PC-9 (cell line): ENCODE data around the gene VWA3A.

ENCODE experiments used
- EZH2 ChIP-seq: fragments of 200-600 bp; sonication (generic); IDR thresholded peaks from 2 replicates; pipeline ENCODE4 v1.8.0; 2017; ENCODE audit warnings: antibody characterized with exemption, low read depth
- TF ChIP-seq, protein P1 (sequence below): fragments of 200-600 bp; sonication (generic); conservative IDR thresholded peaks from 2 replicates; pipeline ENCODE4 v1.6.1; 2017; ENCODE audit warnings: mixed run types, antibody characterized with exemption, mild to moderate bottlenecking, moderate library complexity

DNA sequence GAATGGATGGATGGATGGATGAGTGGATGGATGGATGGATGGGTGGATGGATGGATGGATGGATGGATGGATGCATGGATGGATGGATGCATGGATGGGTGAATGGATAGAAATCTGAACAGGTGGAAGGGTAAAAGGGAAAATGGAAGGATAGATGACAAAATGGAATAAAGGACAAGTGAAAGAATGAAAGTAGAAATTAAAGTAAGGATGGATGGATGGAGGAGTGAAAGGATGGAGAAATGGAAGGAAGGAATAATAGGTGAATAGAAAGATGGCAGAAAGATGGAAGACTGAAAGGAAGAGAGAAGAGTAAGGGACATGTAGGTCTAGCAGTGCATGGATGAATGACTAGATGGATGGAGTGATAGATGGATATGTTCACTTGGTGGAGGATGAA, 29.9 kb downstream of the VWA3A start:
- TF ChIP-seq, protein P1, sequence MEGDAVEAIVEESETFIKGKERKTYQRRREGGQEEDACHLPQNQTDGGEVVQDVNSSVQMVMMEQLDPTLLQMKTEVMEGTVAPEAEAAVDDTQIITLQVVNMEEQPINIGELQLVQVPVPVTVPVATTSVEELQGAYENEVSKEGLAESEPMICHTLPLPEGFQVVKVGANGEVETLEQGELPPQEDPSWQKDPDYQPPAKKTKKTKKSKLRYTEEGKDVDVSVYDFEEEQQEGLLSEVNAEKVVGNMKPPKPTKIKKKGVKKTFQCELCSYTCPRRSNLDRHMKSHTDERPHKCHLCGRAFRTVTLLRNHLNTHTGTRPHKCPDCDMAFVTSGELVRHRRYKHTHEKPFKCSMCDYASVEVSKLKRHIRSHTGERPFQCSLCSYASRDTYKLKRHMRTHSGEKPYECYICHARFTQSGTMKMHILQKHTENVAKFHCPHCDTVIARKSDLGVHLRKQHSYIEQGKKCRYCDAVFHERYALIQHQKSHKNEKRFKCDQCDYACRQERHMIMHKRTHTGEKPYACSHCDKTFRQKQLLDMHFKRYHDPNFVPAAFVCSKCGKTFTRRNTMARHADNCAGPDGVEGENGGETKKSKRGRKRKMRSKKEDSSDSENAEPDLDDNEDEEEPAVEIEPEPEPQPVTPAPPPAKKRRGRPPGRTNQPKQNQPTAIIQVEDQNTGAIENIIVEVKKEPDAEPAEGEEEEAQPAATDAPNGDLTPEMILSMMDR: no peak
- no peak for TF ChIP-seq EZH2
